Ishikawa (cell line): Measurements from ENCODE around the gene PHLDA3.

Experiments used
- CEBPB ChIP-seq: IDR thresholded peaks from 2 replicates; pipeline ENCODE4 v1.6.1; 2012
- NFIC ChIP-seq: IDR thresholded peaks from 2 replicates; pipeline ENCODE4 v1.6.1; 2012
- RAD21 ChIP-seq: IDR thresholded peaks from 2 replicates; pipeline ENCODE4 v1.6.1; 2012; ENCODE audit warnings: low read depth
- YY1 ChIP-seq: IDR thresholded peaks from 2 replicates; pipeline ENCODE4 v1.6.1; 2012; ENCODE audit warnings: low read depth
- TF ChIP-seq, protein P1 (sequence below): IDR thresholded peaks from 2 replicates; pipeline ENCODE4 v1.6.1; 2012; ENCODE audit warnings: low read depth, mild to moderate bottlenecking

DNA sequence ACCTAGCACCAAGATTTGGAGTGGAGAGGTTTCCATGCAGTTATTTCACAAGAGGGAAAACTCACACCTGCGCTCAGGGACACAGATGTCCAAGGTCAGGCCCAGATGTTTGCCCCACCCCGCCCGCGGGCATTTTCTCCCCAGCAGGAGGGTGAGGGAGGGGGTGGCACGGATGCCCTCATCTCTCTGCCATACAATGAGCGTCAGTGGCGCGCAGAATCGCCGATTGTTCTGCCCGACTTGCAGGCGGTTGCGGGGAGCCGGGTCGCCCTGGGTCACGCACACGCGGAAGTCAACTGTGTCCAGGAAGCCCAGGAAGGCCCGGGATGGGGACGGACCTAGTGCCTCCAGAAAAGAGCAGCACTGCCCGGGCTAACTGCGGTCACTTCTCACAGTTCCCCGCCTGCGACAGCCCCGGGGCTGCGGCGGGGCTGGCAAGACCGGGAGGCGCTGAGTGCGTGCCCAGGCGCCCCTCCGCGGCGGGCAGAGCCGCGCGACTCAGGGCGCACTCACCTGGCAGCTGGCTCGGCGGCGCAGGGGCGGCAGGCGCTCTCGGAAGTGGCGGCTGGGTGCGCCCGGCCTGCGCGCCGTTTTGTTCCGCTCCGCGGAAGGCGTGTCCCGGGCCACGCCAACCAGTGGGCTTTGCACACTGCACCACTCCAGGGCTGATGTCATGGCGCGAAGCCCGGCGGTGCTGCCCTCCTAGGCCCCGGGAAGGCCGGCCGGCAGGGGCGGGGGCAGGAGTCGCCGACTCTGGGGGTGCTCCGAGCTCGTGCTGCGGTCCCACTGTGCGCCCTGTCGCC lies 37.8 kb upstream of the PHLDA3 start, which contains the start of gene CSRP1:
- TF ChIP-seq NFIC (no peak), CEBPB (0 out of 2 replicates have a peak, but pooled peaks have one; percentile 20), YY1 (peak; percentile 74), RAD21 (no peak)
- TF ChIP-seq, protein P1, sequence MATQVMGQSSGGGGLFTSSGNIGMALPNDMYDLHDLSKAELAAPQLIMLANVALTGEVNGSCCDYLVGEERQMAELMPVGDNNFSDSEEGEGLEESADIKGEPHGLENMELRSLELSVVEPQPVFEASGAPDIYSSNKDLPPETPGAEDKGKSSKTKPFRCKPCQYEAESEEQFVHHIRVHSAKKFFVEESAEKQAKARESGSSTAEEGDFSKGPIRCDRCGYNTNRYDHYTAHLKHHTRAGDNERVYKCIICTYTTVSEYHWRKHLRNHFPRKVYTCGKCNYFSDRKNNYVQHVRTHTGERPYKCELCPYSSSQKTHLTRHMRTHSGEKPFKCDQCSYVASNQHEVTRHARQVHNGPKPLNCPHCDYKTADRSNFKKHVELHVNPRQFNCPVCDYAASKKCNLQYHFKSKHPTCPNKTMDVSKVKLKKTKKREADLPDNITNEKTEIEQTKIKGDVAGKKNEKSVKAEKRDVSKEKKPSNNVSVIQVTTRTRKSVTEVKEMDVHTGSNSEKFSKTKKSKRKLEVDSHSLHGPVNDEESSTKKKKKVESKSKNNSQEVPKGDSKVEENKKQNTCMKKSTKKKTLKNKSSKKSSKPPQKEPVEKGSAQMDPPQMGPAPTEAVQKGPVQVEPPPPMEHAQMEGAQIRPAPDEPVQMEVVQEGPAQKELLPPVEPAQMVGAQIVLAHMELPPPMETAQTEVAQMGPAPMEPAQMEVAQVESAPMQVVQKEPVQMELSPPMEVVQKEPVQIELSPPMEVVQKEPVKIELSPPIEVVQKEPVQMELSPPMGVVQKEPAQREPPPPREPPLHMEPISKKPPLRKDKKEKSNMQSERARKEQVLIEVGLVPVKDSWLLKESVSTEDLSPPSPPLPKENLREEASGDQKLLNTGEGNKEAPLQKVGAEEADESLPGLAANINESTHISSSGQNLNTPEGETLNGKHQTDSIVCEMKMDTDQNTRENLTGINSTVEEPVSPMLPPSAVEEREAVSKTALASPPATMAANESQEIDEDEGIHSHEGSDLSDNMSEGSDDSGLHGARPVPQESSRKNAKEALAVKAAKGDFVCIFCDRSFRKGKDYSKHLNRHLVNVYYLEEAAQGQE: no peak
